ENCODE results near the gene MPC1.

MPC1 gene

DNA sequence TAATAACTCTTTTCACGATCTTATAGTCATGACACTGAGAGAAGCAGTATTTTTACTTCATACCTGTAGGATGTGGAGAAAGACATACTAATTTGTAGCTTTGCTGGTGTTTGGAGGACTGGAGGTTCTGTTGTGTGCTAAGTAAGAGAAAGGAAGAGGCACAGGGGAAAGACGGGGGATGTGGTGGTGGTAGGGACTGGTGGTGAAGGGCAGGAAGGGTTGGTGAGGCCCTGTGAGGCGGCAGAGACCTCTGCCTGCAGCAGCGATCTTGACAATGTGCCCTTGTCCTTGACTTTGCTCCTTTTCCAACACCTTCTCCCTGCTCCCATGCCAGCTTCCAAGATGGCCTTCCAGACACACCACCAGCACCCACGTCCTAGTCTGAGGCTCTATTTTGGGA is 32.6 kb upstream of the MPC1 start:
- Histone ChIP-seq H2BK5ac (ENCODE audit: low read depth, low read length, poor library complexity, severe bottlenecking) (no peak overlapping the region), H2BK15ac (ENCODE audit: low read depth, poor library complexity, severe bottlenecking) (no peak overlapping the region), H3K27me3 (ENCODE audit: control insufficient read depth in 1 of 2, insufficient read depth in 1 of 2, low read length in 2 of 2) (no peaks in the 10 kb centered on the region), H2BK12ac (ENCODE audit: low read length in 2 of 2) (no peak overlapping the region), H3K79me1 (replicated peaks; ENCODE audit: low read length, poor library complexity, severe bottlenecking) (no peaks in the 10 kb centered on the region), H3K4me1 (ENCODE audit: control insufficient read depth, insufficient read depth, low read depth, low read length) (peaks cover 5% of the 10 kb centered on the region), H3K9me3 (ENCODE audit: control insufficient read depth, low read length) (no peaks in the 10 kb centered on the region), H3K27ac (ENCODE audit: low read length, poor library complexity, severe bottlenecking) (no peak overlapping the region), H2AFZ (ENCODE audit: low read depth, low read length) (no peak overlapping the region), H3K9ac (ENCODE audit: low read length) (no peak overlapping the region), H3K23ac (ENCODE audit: low read length in 2 of 2) (no peak overlapping the region), H3K14ac (ENCODE audit: low read length in 2 of 2) (no peak overlapping the region), H3K4me3 (ENCODE audit: insufficient read depth in 1 of 2, low read depth in 1 of 2, low read length in 2 of 2) (no peak overlapping the region), H3K36me3 (ENCODE audit: control insufficient read depth in 1 of 2, insufficient read depth in 2 of 2, low read depth in 1 of 2, low read length in 2 of 2) (peaks cover 13 to 24% of the 10 kb centered on the region in 2 experiments), H4K91ac (ENCODE audit: low read length) (no peak overlapping the region), H3K4me2 (ENCODE audit: low read length, poor library complexity, severe bottlenecking) (no peak overlapping the region), H3K18ac (ENCODE audit: low read depth in 1 of 2, low read length in 2 of 2) (no peak overlapping the region), H2AK5ac (ENCODE audit: low read length, severe bottlenecking) (no peak overlapping the region), H2BK120ac (ENCODE audit: low read depth, low read length) (no peak overlapping the region), H4K8ac (ENCODE audit: low read length) (no peak overlapping the region), H3K4ac (ENCODE audit: low read depth in 1 of 2, low read length in 2 of 2) (no peak overlapping the region)
- no peak for DNase-seq
- WGBS, result 100% methylated on average over 3 of the region's 5 CpGs

DNA sequence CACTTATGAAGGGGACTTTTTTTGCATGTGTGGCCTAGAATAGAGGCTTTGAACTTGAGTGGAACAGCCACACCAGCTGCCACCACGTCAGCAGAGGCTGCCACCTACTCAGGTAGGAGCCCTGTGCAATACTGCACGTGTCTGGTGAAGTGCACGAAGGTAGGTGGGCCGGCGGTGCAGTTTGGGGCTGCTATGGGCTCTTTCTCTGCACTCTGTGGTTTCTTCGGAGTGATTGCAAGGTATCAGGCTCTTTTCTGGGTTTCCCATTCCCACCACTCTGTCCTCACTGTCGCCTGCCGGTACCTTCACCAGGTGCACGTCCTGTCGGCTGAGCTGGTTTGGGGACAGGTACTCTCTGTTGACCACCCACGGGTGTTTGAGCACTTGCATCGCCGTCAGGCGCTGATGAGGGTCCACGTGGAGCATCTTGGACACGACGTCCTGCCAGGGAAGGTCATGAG is 30.8 kb upstream of the MPC1 start:
- H3K4me1 ChIP-seq (ENCODE audit: control insufficient read depth, insufficient read depth, low read depth, low read length), result peaks cover 2% of the 10 kb centered on the region
- H2BK120ac ChIP-seq (ENCODE audit: low read depth, low read length), result no peak overlapping the region
- no peak overlapping the region for H2AFZ ChIP-seq (ENCODE audit: low read depth, low read length)
- no peak for DNase-seq
- H3K27me3 ChIP-seq (ENCODE audit: control insufficient read depth in 1 of 2, insufficient read depth in 1 of 2, low read length in 2 of 2), result no peaks in the 10 kb centered on the region
- H2BK5ac ChIP-seq (ENCODE audit: low read depth, low read length, poor library complexity, severe bottlenecking), result no peak overlapping the region
- no peaks in the 10 kb centered on the region for H3K9me3 ChIP-seq (ENCODE audit: control insufficient read depth, low read length)
- no peak overlapping the region for H3K4me2 ChIP-seq (ENCODE audit: low read length, poor library complexity, severe bottlenecking)
- H3K18ac ChIP-seq (ENCODE audit: low read depth in 1 of 2, low read length in 2 of 2), result no peak overlapping the region
- no peak overlapping the region for H2BK12ac ChIP-seq (ENCODE audit: low read length in 2 of 2)
- no peak overlapping the region for H4K8ac ChIP-seq (ENCODE audit: low read length)
- no peak overlapping the region for H3K23ac ChIP-seq (ENCODE audit: low read length in 2 of 2)
- H3K4ac ChIP-seq (ENCODE audit: low read depth in 1 of 2, low read length in 2 of 2), result no peak overlapping the region
- no peak overlapping the region for H3K14ac ChIP-seq (ENCODE audit: low read length in 2 of 2)
- peaks cover 11 to 13% of the 10 kb centered on the region in 2 experiments for H3K36me3 ChIP-seq (ENCODE audit: control insufficient read depth in 1 of 2, insufficient read depth in 2 of 2, low read depth in 1 of 2, low read length in 2 of 2)
- no peaks in the 10 kb centered on the region for H3K79me1 ChIP-seq (replicated peaks; ENCODE audit: low read length, poor library complexity, severe bottlenecking)
- H3K27ac ChIP-seq (ENCODE audit: low read length, poor library complexity, severe bottlenecking), result no peak overlapping the region
- WGBS, result 90% methylated on average over 17 of the region's 17 CpGs
- no peak overlapping the region for H2AK5ac ChIP-seq (ENCODE audit: low read length, severe bottlenecking)
- H2BK15ac ChIP-seq (ENCODE audit: low read depth, poor library complexity, severe bottlenecking), result no peak overlapping the region
- no peak overlapping the region for H4K91ac ChIP-seq (ENCODE audit: low read length)
- H3K9ac ChIP-seq (ENCODE audit: low read length), result no peak overlapping the region
- H3K4me3 ChIP-seq (ENCODE audit: insufficient read depth in 1 of 2, low read depth in 1 of 2, low read length in 2 of 2), result no peak overlapping the region

DNA sequence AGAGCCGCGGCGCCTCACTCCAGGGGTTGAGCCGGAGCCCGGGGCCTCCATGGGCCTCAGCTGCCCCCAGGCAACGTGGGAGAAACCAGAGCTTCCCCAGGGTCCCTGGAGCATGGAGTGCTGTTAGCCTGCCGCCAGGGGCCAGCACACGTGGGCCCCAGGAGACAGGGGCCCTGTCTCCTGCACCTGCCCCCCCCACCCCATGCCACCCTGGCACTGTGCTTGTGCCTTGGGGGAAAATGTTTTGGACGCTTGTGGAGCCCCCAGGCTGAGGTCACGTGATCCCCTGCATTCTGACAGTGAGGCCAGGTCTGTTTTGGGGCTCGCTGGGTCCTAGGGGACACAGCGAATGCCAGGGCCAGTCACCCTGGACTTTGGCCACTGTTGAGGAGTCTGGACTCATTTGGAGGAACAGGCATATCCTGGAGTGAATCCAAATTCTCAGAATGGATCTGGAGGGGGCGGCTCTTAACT is 30.2 kb upstream of the MPC1 start:
- Histone ChIP-seq H2AK5ac (ENCODE audit: low read length, severe bottlenecking) (no peak overlapping the region), H3K4me2 (ENCODE audit: low read length, poor library complexity, severe bottlenecking) (no peak overlapping the region), H3K27me3 (ENCODE audit: control insufficient read depth in 1 of 2, insufficient read depth in 1 of 2, low read length in 2 of 2) (no peaks in the 10 kb centered on the region), H2BK12ac (ENCODE audit: low read length in 2 of 2) (no peak overlapping the region), H3K36me3 (ENCODE audit: control insufficient read depth in 1 of 2, insufficient read depth in 2 of 2, low read depth in 1 of 2, low read length in 2 of 2) (peaks cover 7 to 13% of the 10 kb centered on the region in 2 experiments), H3K27ac (ENCODE audit: low read length, poor library complexity, severe bottlenecking) (no peak overlapping the region), H3K4me3 (ENCODE audit: insufficient read depth in 1 of 2, low read depth in 1 of 2, low read length in 2 of 2) (no peak overlapping the region), H3K14ac (ENCODE audit: low read length in 2 of 2) (no peak overlapping the region), H2BK120ac (ENCODE audit: low read depth, low read length) (no peak overlapping the region), H2AFZ (ENCODE audit: low read depth, low read length) (no peak overlapping the region), H3K18ac (ENCODE audit: low read depth in 1 of 2, low read length in 2 of 2) (no peak overlapping the region), H4K91ac (ENCODE audit: low read length) (no peak overlapping the region), H2BK15ac (ENCODE audit: low read depth, poor library complexity, severe bottlenecking) (no peak overlapping the region), H3K4me1 (ENCODE audit: control insufficient read depth, insufficient read depth, low read depth, low read length) (peaks cover 2% of the 10 kb centered on the region), H3K9me3 (ENCODE audit: control insufficient read depth, low read length) (no peaks in the 10 kb centered on the region), H3K4ac (ENCODE audit: low read depth in 1 of 2, low read length in 2 of 2) (no peak overlapping the region), H3K9ac (ENCODE audit: low read length) (no peak overlapping the region), H3K23ac (ENCODE audit: low read length in 2 of 2) (no peak overlapping the region), H4K8ac (ENCODE audit: low read length) (no peak overlapping the region), H3K79me1 (replicated peaks; ENCODE audit: low read length, poor library complexity, severe bottlenecking) (no peaks in the 10 kb centered on the region), H2BK5ac (ENCODE audit: low read depth, low read length, poor library complexity, severe bottlenecking) (no peak overlapping the region)
- 90% methylated on average over 13 of the region's 13 CpGs for WGBS
- no peak for DNase-seq

GRCh38 chr6:166412156-166412910 is 29.6 kb upstream of the MPC1 start:
- H2AFZ ChIP-seq (ENCODE audit: low read depth, low read length), result no peak overlapping the region
- H3K9ac ChIP-seq (ENCODE audit: low read length), result no peak overlapping the region
- peaks cover 2% of the 10 kb centered on the region for H3K4me1 ChIP-seq (ENCODE audit: control insufficient read depth, insufficient read depth, low read depth, low read length)
- no peak overlapping the region for H3K23ac ChIP-seq (ENCODE audit: low read length in 2 of 2)
- H3K14ac ChIP-seq (ENCODE audit: low read length in 2 of 2), result no peak overlapping the region
- H3K36me3 ChIP-seq (ENCODE audit: control insufficient read depth in 1 of 2, insufficient read depth in 2 of 2, low read depth in 1 of 2, low read length in 2 of 2), result peaks cover 6 to 13% of the 10 kb centered on the region in 2 experiments
- H2BK5ac ChIP-seq (ENCODE audit: low read depth, low read length, poor library complexity, severe bottlenecking), result no peak overlapping the region
- no peaks in the 10 kb centered on the region for H3K79me1 ChIP-seq (replicated peaks; ENCODE audit: low read length, poor library complexity, severe bottlenecking)
- no peak overlapping the region for H2BK12ac ChIP-seq (ENCODE audit: low read length in 2 of 2)
- H3K4me2 ChIP-seq (ENCODE audit: low read length, poor library complexity, severe bottlenecking), result no peak overlapping the region
- H2BK15ac ChIP-seq (ENCODE audit: low read depth, poor library complexity, severe bottlenecking), result no peak overlapping the region
- no peak for DNase-seq
- H3K4ac ChIP-seq (ENCODE audit: low read depth in 1 of 2, low read length in 2 of 2), result no peak overlapping the region
- no peak overlapping the region for H4K91ac ChIP-seq (ENCODE audit: low read length)
- WGBS, result 96% methylated on average over 49 of the region's 49 CpGs
- H3K4me3 ChIP-seq (ENCODE audit: insufficient read depth in 1 of 2, low read depth in 1 of 2, low read length in 2 of 2), result no peak overlapping the region
- no peak overlapping the region for H4K8ac ChIP-seq (ENCODE audit: low read length)
- H2AK5ac ChIP-seq (ENCODE audit: low read length, severe bottlenecking), result no peak overlapping the region
- H3K27ac ChIP-seq (ENCODE audit: low read length, poor library complexity, severe bottlenecking), result no peak overlapping the region
- no peak overlapping the region for H2BK120ac ChIP-seq (ENCODE audit: low read depth, low read length)
- no peaks in the 10 kb centered on the region for H3K27me3 ChIP-seq (ENCODE audit: control insufficient read depth in 1 of 2, insufficient read depth in 1 of 2, low read length in 2 of 2)
- no peak overlapping the region for H3K18ac ChIP-seq (ENCODE audit: low read depth in 1 of 2, low read length in 2 of 2)
- H3K9me3 ChIP-seq (ENCODE audit: control insufficient read depth, low read length), result no peaks in the 10 kb centered on the region
